ENCODE measurements around the gene ARG2. TPM values are rescaled to one million over a fixed set of nuclear protein-coding genes. Genes with fewer than 3 reads are reported as not detected.

ARG2 gene
- polyA plus RNA-seq, 3 donors = 2.7 to 5.7 (median 4.3) TPM

DNA sequence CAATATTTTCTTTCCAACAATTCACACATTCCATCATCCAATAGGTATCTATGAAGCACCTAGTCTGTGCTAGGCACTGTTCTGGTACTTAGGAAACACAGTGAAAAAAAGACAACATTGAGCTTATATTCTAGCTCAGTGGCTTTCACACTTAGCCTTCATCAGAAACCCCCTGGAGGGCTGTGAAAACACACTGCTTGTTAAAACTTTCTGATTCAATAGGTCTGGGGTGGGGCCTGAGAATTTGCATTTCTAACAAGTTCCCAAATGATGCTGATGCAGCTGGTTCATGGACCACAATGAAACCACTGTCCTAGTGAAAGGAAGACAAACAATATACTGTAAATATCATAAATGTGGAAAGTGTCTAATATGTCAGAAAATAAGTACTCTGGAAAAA, 48.8 kb downstream of the ARG2 start:
- H3K27ac ChIP-seq (ENCODE audit: low read depth, low read length) = no peak overlapping the region

DNA sequence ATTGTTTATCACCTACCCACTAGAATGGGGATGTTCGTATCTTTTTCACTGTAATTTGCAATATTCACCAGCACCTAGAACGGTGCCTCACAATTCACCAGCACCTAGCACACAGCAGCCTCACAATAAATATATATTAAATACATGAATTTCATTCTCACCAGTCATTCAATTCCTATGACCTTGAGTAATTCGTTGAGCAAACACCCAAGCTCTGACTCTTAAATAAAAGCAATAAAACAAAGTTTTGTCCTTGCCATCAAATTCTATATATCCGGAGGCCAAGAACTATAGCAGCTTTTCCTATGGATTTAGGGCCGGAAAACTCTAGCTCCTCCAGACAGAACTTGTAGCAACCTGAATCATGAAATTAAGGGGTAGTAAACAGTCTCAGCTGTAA, 53.7 kb downstream of the ARG2 start:
- 23 to 47% (median 45%) methylated on average over 5 of the region's 5 CpGs for WGBS, 3 donors
- no peak overlapping the region for H3K27ac ChIP-seq (ENCODE audit: low read depth, low read length)

DNA sequence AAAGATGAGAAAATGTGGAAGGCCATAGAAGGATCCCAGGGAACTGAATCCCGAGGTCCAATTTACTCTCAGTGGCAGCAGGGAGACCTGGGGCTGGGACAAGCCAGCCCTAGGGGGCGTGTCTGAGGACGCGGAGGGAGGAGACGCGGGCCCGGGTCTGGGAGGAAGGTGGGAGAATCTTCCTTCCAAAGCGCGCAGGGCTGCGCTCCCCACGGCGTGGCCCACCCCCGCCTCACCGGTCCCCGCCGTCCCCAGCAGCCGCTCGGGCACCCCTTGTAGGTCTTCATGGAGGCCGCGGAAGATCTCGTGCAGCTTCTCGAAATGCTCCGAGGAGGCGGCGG, 54.4 kb downstream of the ARG2 start:
- 0 to 2% (median 1%) methylated on average over 13 to 25 of the region's 25 CpGs for WGBS, 3 donors
- peak overlapping the region; percentile 95 for H3K27ac ChIP-seq (ENCODE audit: low read depth, low read length)

DNA sequence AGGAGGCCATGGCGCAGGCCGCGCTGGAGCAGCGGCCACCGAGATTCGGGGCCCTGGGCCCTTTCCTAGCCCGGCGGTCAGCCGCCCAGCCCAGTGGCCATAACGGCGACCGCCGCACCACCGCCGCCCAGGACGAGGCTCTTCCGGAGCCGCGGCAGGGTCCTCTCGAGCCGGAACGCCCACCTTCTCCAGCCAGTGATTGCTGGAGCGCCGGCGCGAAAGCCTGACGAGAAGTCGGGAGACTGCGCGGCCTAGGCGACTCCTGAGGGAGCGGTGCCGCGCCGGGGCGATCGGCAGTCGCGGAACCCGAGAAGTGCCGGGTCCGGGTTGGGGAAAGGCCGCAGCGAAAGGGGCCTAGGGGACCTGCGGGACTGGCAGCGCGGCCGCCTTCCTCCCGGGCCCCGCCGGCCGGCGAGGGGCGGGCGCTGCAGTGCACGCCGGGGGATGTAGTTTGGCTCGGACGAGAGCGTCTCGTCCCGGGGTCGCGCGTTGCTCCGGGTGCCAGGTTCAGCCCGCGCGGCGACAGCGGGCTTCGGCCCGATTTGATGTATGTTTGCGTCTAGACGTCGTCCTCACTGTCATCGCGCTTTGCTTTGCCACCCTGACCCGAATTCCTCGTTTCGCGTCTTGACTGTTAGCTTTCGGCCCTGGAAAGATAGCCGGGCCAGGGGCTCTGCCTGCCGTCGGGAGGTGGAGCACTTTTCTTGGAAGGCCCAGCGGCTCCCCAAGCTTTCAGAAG, 54.9 kb downstream of the ARG2 start, which contains the start of gene VTI1B:
VTI1B (minus strand) TSS at position 153 of the 739 bp plus-strand sequence; CDS start at position 10, 143 bp downstream.
- H3K27ac ChIP-seq (ENCODE audit: low read depth, low read length) = peak within 1 kb of the TSS; percentile 95
- WGBS, 3 donors = 0 to 1% (median 0%) methylated on average over 85 to 87 of the region's 87 CpGs

DNA sequence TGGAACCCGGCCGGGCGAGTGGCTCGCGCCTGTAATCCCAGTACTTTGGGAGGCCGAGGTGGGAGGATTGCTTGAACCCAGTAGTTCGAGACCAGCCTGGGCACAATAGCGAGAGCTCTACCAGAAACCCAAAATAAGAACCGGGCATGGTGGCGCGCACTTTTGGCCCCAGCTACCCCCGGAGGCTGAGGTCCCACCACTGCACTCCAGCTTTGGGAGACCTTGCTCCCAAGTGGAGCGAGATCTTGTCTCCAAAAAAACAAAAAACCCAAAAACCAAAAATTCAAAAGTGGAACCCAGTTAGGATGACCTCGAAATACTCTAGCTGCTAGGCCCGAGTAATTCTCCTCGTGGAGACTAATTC, 55.5 kb downstream of the ARG2 start:
- H3K27ac ChIP-seq (ENCODE audit: low read depth, low read length) = peak overlapping the region; percentile 95
- WGBS, 3 donors = 29 to 37% (median 33%) methylated on average over 16 of the region's 16 CpGs

DNA sequence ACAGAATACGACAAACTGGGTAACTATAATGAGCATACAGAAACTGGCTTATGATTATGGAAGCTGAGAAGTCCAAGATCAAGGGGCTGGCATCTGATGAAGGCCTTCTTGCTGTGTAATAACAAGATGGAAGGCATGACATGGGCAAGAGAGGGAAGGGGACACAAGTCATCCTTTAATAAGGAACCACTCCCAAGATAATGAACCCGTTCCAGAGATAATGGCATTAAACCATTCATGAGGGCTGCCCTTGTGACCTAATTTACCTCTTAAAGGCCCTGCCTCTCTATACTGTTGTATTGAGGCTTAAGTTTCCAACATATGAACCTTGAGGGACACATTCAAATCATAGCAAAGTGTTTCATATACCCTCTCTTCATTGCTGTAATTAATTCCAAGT, 59.3 kb downstream of the ARG2 start:
- 68 to 90% (median 74%) methylated on average over 2 of the region's 2 CpGs for WGBS, 3 donors
- no peak overlapping the region for H3K27ac ChIP-seq (ENCODE audit: low read depth, low read length)

DNA sequence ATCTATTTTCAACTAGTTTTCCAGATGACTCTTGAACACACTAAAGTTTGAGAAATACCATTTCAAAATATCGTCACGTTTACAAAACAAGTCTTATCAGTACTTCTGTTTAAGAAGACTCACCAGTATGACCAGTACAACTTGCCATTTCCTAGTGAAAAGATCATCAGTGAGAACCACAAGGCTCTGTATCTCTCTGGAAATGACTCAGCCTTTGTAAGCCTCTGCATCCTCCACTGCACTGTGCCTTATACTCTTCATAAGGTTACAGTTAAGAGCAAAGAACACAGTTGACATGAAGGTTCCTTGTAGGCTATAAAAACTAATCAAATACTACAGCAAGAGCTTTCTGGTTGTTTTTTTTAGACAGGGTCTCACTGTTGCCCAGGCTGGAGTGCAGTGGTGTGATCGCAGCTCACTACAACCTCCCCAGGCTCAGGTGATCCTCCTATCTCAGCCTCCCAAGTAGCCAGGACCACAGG, 60.4 kb downstream of the ARG2 start:
- 66 to 90% (median 68%) methylated on average over 3 of the region's 3 CpGs for WGBS, 3 donors
- H3K27ac ChIP-seq (ENCODE audit: low read depth, low read length) = no peak overlapping the region

DNA sequence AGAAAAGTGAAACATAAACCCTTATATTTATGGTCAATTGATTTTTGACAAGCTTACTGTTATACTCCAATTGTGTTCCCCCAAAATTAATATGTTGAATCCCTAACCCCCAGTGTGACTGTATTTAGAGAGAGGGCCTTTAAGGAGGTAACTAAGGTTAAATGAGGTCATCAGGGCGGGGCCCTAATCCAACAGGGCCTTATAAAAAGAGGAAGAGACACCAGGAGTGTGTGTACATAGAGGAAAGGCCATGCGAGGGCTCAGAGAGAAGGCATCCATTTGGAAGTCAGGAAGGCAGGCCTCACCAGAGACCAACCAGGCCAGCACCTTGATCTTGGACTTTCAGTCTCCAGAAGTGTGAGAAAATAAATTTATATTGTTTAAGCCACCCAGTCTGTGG, 61.2 kb downstream of the ARG2 start:
- WGBS, 3 donors = 57 to 92% (median 65%) methylated on average over 2 of the region's 2 CpGs
- H3K27ac ChIP-seq (ENCODE audit: low read depth, low read length) = no peak overlapping the region

DNA sequence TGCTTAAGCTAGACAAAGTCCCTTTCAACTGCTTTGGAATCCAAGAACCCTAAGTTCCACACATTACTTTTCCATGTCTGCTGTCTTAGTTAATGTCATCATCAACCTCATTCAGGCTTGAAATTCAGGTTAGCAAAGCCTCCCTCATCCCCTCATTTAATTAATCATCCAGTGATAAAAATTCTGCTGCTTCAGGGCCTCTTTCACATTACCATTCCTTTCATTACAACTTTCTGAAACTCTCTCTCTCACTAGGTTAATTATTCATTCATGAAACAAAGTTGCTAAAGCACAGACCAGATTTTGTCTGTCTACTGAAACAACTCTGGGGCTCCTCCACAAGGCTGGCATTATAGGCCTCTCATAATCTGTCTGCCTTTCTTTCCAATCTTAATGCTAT, 64.1 kb downstream of the ARG2 start:
- H3K27ac ChIP-seq (ENCODE audit: low read depth, low read length) = no peak overlapping the region

DNA sequence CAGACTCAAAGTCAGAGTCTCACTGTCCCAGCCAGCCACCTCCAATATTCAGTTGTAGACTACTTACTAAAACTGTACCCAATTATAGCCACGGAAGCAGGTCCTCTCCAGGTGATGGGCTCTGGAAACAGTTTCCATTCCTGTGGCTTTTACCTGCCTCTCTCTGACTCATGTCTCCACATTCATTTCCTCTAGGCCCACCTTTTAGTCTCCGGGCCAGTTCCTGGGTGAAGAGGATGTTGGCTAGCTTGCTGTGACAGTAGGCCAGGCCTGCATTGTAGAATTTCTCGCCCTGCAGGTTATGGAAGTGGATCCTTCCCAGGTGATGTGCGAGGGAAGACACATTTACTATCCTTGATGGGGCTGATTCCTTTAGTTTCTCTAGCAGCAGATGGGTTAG, 70.3 kb downstream of the ARG2 start:
- no peak overlapping the region for H3K27ac ChIP-seq (ENCODE audit: low read depth, low read length)
- WGBS, 3 donors = 95 to 98% (median 97%) methylated on average over 4 of the region's 4 CpGs

DNA sequence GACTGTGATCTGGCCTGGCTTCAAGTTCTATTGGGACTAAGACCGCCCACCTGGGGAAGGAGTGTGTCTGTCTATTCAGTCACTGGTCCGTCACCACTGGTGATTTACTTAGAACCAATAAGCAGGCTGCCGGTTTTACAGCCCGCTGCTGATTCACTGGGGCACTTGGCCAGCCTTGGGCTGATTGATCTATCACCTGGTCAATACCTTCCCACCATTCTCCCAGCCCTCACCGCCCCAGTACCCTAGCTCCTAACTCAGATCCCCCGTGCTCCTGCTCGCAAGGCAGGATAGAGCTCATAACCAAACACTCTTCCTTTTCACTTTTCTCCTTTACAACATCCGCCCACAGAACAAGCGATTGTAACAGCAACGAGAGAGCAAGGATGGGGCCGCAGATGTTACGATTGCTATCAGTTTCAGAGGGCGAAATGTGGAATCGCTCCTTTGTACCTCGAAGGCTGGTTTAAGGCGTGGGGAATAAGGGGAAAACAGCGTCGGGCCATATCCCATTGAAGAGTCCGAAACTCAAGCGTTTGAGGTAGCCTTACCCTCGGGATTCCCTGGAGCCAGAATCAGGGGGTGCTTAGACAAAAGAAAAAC, 75.2 kb downstream of the ARG2 start:
- peak overlapping the region; percentile 68 for H3K27ac ChIP-seq (ENCODE audit: low read depth, low read length)
- 2% methylated on average over 21 of the region's 21 CpGs for WGBS, 3 donors

DNA sequence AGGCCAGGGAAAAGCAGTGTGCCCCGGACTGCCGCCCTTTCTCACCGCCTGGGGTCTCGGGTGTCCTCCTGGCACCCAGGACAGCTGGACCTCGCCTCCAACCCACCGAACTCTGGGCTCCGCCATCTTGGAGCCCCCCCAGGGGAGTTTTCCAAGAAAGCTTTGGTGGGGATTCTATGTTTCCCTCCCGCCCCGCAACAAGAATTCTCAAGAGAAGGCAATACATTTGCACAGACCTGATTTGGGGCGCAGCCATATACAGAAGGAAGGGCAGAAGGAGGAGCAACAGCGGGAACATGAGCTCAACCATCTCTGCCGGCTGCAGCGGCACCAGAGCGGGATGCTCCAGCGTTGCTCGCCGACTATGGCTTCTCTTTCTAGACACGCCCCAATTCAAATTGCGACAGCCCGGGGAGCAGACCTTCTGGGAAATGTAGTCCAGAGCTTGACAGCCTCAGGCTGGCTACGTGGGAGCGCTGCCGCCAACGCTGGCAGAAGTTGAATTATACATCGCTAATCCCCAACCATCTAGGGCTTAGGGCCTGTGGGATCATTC, 75.8 kb downstream of the ARG2 start, which contains the start of gene RDH11:
RDH11 (minus strand) TSS at position 371 of the 556 bp plus-strand sequence; CDS start at position 310, 61 bp downstream.
- H3K27ac ChIP-seq (ENCODE audit: low read depth, low read length) = peak within 1 kb of the TSS; percentile 68
- 0 to 1% (median 0%) methylated on average over 25 of the region's 25 CpGs for WGBS, 3 donors

DNA sequence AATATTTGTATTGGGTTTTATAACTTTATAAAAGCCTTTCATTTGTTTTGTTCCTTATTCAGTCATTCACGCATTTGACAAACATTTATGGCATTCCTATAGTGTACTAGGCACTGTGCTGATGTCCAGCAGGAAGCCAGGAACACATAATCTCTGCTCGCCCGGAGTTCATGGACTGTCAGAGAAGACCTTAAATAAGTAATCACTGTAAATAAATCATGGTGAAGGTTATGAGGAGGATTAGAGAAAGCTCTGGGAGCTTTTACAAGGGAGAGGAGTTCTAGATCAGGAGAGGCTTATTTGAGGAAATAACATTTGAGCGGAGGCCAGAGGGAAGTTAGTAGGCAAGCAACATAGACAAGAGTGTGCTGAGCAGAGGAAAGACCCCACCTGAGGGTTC, 77.3 kb downstream of the ARG2 start:
- 75 to 83% (median 81%) methylated on average over 4 of the region's 4 CpGs for WGBS, 3 donors
- no peak overlapping the region for H3K27ac ChIP-seq (ENCODE audit: low read depth, low read length)

DNA sequence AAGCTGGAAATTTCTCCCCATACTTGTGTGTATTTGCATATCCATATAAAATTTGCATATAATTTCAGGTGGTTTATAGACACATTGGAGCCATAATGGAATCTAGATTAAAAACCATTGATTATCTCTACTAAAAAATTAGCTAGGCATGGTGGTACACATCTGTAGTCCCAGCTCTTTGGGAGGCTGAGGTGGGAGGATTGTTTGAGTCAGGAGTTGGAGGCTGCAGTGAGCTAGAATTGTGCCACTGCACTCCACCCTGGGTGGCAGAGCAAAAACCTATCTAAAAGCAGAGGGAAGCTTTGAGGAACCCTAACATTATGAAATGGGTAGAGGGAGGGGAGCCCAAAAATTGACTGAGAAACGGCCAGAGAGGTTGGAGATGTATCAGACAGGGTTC, 78.5 kb downstream of the ARG2 start:
- WGBS, 3 donors = 58 to 70% (median 62%) methylated on average over 1 of the region's 1 CpG
- no peak overlapping the region for H3K27ac ChIP-seq (ENCODE audit: low read depth, low read length)

Other genes with a start within 250 kb of the ARG2 start
- gene PLEK2, start 207.8 kb upstream of the ARG2 start, polyA plus RNA-seq = 1 to 10 TPM in 2 of 3 donors, under 1 TPM in 1; 0.67 to 7.4 (median 1.8) TPM
- gene TMEM229B, start 131.2 kb upstream of the ARG2 start, polyA plus RNA-seq = 1 to 10 TPM; 1.3 to 2.2 (median 1.5) TPM
- gene PLEKHH1, start 86.6 kb upstream of the ARG2 start, polyA plus RNA-seq = 10 to 100 TPM in 1 of 3 donors, 1 to 10 TPM in 2; 2.2 to 12.5 (median 6.3) TPM
- 10 to 100 TPM; 12.5 to 26.8 (median 18.0) TPM for gene PIGH, start 19.7 kb upstream of the ARG2 start, polyA plus RNA-seq
- 100 to 1,000 TPM in 2 of 3 donors, 10 to 100 TPM in 1; 41.8 to 166 (median 135) TPM for gene VTI1B, start 54.7 kb downstream of the ARG2 start, polyA plus RNA-seq
- 10 to 100 TPM; 15.2 to 21.6 (median 17.3) TPM for gene RDH11, start 75.8 kb downstream of the ARG2 start, polyA plus RNA-seq
- gene RDH12, start 82.0 kb downstream of the ARG2 start, polyA plus RNA-seq = 1 to 10 TPM in 2 of 3 donors, under 1 TPM in 1; 0.22 to 1.3 (median 1.2) TPM
- 1 to 10 TPM; 2.6 to 5.3 (median 5.1) TPM for gene ZFYVE26, start 196.7 kb downstream of the ARG2 start, polyA plus RNA-seq
- 1 to 10 TPM; 2.4 to 4.9 (median 3.3) TPM for gene RAD51B, start 199.9 kb downstream of the ARG2 start, polyA plus RNA-seq